Stimulated activated CD4-positive, alpha-beta T cell treated with anti-CD3 and anti-CD28 coated beads, Interleukin-1b, Interleukin-23, amount 100 ng/mL, for 24 hours (primary cell): Measurements from ENCODE around the gene VAMP7.
A peak's percentile ranks its signal among the peaks of the same experiment; 100 is the strongest.
"Not testable (repeated sequence)": the region's sequence is repeated elsewhere in the genome, so short reads cannot be mapped to it uniquely, and the experiment has no call there.

ENCODE experiments used
- DNase-seq, 4 experiments: peaks; one replicate each; pipeline ENCODE4 v3.0.0-alpha.2; 2020; ENCODE audit warnings: low read depth in 4 of 4, low spot score in 1 of 4

The VAMP7 gene

DNA sequence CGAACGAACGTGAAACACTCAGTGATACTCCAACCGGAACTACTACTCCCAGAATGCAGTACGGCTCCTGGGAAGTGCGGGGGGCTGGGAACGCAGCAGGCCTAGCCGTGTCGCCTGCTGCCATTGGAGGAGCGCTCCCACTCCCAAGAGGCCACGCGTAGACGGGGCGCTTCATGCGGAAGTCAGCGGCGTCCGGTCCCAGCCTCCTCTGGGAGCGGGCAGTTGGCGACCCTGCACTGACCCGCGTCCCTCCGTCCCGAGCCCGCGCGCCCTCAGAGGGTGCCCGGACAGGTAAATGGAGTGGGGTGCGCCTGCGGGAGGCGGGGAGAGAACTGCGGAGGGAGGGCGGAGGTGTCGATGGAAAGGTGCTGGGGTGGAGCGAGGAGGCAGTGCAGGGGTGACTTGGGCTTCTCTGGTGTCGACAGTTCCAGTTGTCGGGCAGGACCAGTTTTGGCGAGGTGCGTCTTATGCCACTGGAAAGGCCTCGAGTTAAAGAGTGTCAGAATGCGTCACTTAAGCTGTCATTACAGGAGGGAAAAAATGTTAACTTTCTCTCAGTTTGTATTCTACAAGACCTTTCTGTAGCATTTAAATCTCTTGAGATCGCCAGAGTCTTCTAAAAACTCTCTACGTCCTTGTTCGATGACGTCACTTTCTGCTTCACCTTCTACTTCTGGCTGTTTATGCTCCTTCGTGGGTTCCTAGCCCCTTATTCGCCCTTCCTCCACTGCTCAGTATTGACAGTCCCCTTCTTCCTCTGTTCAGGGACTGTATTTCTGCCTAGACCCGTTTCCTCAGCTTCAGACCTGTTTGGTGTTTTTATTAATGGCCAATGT is at the start of gene VAMP7:
Gene VAMP7, plus strand, starts transcription at position 188 of the 836 bp plus-strand sequence. CDS start 8,122 bp downstream, outside the sequence.
- DNase-seq = peak; percentile 40 to 72 (median 56)

- no peak for DNase-seq
Measured at GRCh38 chrX:155841232-155841631, 39.9 kb upstream of the VAMP7 start.

- DNase-seq = not testable (repeated sequence)
Measured at GRCh38 chrX:155851786-155852185, 29.4 kb upstream of the VAMP7 start.

GRCh38 chrX:155857561-155857960 is 23.6 kb upstream of the VAMP7 start:
- DNase-seq = no peak

DNA sequence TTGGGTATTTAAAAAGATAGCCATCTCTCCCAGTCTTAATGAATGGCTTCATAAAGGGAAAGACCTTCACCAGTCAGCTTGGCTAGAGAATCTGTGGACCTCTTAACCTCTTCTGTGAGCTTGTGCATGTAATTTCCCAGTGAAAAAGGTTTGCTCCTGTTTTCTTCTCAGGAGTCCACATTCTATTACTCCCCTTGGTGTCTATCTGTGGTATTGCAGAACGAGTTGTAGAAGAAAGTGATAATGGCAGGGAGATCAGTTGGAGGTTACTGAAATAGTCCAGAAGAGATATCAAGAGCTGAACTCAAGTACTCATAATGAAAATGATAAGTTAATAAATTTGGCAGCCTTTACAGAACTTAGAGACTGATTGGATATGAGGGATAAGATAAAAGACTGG is 16.5 kb upstream of the VAMP7 start:
- no peak for DNase-seq

DNA sequence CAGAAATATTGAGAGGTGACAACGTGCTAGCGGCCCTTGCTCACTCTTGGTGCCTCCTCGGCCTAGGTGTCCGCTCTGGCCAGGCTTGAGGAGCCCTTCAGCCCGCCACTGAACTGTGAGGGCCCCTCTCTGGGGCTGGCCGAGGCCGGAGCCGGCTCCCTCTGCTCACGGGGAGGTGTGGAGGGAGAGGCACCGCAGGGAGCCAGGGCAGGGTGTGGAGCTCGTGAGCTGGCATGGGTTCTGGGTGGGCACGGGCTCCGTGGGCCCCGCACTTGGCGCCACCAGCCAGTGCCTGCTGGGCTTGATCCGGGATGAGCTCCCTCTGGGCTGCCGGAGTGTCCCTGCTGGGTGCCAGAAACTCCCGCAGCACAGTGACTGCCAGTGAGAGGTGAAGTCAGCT is 16.0 kb upstream of the VAMP7 start:
- no peak for DNase-seq

GRCh38 chrX:155867821-155868220 is 13.3 kb upstream of the VAMP7 start:
- no peak for DNase-seq

- no peak for DNase-seq
Measured at GRCh38 chrX:155870958-155871357, 10.2 kb upstream of the VAMP7 start.

DNA sequence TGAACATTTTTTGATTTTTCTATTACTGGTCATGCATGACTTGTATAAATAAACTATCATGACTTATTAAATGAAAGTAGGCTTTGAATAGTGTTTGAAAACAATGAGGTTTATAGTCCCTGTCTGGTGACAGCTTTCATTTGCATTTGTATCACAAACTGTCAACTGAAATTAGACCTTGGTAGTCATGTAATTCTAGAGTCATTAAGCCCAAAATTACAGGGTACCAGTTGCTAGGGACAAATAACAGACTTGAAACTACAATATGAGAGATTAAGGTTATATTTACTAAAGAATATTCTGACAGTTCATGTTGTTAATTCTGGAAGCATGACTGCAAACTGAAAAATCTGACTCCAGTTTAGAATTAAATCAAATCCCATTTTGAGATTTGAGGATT is 9.2 kb upstream of the VAMP7 start:
- no peak for DNase-seq

- no peak for DNase-seq
Measured at GRCh38 chrX:155873188-155873587, 8.0 kb upstream of the VAMP7 start.

GRCh38 chrX:155874571-155875244 is 6.4 kb upstream of the VAMP7 start:
- no peak for DNase-seq

- DNase-seq = no peak
Measured at GRCh38 chrX:155876704-155877103, 4.4 kb upstream of the VAMP7 start.

DNA sequence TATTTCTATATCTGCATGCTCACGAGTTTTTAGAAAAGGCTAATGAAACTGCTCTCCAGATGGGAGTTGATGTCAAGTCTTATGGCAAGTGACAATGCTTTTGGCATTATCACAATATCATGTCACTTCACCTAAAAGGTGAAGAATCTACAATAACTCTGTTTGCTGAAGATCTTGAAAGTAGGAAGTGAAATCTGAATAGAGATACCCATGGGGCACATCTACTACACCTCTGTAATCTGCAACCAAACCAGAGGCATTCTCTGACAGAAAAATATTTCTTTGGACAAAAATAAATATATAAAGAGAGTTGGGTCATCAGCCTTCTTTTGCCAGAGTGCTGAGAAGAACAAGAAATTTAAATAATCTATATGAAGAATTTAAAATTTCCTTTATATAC is 3.9 kb upstream of the VAMP7 start:
- DNase-seq = no peak

- no peak for DNase-seq
Measured at GRCh38 chrX:155880586-155881157, 473 bp upstream of the VAMP7 start.

DNA sequence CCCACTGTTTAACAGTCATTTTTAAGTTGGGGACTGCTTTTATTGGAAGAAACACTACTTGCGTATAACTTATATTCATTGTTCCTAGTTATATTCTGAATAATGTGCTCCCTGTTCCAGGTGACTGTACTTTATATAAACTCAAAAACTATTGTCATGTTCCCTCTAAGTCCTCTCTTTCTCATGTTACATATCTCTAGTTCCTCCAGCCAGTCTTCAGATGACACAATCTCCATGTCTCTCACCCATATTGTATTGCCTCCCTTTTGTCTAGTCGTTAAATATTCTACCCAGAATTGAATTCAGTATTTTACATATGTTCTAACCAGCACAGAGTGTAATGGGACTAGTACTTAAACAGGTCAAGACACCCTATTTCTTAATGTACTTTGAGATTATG is 5.3 kb downstream of the VAMP7 start:
- DNase-seq = no peak

DNA sequence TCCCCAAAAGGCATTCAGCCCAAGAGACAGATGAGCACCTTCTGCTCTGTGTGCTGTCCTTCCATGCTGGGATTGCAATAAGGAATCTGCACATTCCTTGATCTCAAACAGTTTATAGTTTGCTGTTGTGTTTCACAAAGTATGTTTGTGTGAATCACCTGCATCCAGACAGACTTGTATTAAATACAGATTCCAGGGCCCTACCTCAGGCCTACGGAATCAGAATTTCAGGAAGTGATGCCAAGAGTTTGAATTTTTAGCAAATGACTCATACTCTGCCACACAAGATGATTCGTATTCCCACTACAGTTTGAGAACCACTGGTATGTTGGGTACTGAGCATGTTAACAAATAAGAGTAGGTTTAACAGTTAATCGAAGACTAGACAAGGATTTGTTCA is 7.0 kb downstream of the VAMP7 start:
- no peak for DNase-seq

GRCh38 chrX:155889328-155889727 is 8.2 kb downstream of the VAMP7 start:
- no peak for DNase-seq

DNA sequence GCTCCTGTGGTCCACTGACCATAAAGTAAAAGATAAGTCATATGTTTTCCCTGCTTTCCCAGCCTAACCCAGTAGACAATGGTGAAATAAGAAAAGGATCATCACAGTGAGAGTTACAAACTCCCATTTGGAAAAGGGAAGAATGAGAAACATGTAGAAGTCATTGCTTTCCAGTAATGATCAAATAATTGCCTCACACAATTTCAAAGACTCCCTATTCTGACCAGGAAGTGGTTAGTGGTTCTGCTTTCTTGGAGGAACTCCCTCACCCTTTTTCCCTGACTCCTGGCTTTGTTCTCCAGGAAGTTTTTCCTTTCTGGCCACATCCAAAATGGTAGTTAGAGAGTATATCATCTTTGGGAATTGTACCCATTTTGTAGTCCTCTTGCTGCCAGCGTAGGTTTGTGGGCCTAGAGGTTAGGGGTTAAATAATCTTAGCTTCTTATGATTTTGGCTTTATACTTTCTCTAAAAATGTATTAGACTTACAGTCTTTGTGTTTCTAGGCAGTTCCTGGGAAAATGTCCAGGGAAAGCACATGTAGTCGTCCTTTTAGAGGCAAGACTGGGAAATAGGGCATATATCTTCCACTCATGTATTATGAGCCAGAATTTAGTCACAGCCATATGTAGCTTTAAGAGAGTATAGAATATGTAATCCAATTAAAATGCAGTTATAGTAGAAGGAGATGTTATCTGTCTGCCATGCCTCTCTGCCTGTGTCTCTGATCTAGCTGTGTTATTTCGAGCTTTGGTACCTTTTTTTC is 10.5 kb downstream of the VAMP7 start:
- DNase-seq = no peak

DNA sequence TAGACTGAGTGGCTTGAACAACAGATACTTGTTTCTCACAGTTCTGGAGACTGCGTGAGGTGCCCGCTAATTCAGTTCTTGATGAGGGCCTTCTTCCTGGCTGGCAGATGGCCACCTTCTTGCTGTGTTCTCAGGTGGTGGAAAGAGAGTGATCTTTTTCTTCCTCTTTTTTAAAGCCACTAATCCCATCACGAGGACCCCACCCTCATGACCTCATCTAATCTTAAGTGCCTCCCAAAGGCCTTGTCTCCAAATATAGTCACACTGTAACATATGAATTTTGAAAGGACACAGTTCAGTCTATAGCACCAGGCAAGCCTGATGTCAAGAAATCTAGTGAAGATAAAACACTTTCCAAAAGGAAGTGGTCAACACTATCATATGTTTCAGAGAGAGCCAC is 12.4 kb downstream of the VAMP7 start:
- DNase-seq = no peak

- no peak for DNase-seq
Measured at GRCh38 chrX:155896512-155896911, 15.4 kb downstream of the VAMP7 start.

- no peak for DNase-seq
Measured at GRCh38 chrX:155899366-155899765, 18.2 kb downstream of the VAMP7 start.
